ENCODE data around the gene LAMB4.

The LAMB4 gene

DNA sequence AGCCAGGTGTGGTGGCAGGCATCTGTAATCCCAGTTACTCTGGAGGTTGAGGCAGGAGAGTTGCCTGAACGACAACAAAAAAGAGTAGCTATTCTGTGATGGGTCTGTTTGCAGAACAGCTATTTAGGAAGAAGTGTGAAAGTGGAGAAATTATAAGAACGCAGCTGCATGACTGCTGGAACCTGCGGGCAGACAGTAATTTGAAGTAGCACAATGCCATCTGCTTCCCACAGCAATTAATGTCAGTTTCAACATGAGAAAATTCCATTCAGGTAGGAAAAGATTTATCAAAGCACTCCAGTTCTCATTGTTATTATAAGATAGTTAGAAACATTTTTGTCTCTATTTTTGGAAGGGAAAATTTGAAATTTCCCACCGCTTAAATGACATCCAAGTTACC lies 148.7 kb downstream of the LAMB4 start:
- H4K20me1 ChIP-seq (ENCODE audit: insufficient read depth, low read length): no peaks in the 10 kb centered on the region
- H3K79me2 ChIP-seq (ENCODE audit: low read length): no peaks in the 10 kb centered on the region
- H2AFZ ChIP-seq (ENCODE audit: low read length): no peak overlapping the region
- DNase-seq: no peak
- no peak for TF ChIP-seq EZH2phosphoT487 (IDR thresholded peaks at IDR 0.05; ENCODE audit: low read length)
- TF ChIP-seq EZH2 (optimal IDR thresholded peaks at IDR 0.05; ENCODE audit: low read depth, low read length): no peak
- TF ChIP-seq, protein P1, sequence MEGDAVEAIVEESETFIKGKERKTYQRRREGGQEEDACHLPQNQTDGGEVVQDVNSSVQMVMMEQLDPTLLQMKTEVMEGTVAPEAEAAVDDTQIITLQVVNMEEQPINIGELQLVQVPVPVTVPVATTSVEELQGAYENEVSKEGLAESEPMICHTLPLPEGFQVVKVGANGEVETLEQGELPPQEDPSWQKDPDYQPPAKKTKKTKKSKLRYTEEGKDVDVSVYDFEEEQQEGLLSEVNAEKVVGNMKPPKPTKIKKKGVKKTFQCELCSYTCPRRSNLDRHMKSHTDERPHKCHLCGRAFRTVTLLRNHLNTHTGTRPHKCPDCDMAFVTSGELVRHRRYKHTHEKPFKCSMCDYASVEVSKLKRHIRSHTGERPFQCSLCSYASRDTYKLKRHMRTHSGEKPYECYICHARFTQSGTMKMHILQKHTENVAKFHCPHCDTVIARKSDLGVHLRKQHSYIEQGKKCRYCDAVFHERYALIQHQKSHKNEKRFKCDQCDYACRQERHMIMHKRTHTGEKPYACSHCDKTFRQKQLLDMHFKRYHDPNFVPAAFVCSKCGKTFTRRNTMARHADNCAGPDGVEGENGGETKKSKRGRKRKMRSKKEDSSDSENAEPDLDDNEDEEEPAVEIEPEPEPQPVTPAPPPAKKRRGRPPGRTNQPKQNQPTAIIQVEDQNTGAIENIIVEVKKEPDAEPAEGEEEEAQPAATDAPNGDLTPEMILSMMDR (IDR thresholded peaks at IDR 0.05; ENCODE audit: low read length): no peak
- no peak overlapping the region for H3K4me3 ChIP-seq (ENCODE audit: low read length)
- no peak overlapping the region for H3K9ac ChIP-seq (ENCODE audit: low read length)
- H3K27ac ChIP-seq (ENCODE audit: low read length): no peak overlapping the region
- no peaks in the 10 kb centered on the region for H3K27me3 ChIP-seq (replicated peaks; ENCODE audit: insufficient read depth, low read length)
- H3K4me2 ChIP-seq (ENCODE audit: low read depth, low read length): no peak overlapping the region
- no peaks in the 10 kb centered on the region for H3F3A ChIP-seq (ENCODE audit: insufficient read depth, low read length)
- no peaks in the 10 kb centered on the region for H3K9me2 ChIP-seq (replicated peaks; ENCODE audit: insufficient read depth, low read length)
- no peaks in the 10 kb centered on the region for H3K4me1 ChIP-seq (ENCODE audit: low read length)
- H3K36me3 ChIP-seq (replicated peaks; ENCODE audit: insufficient read depth, low read length): no peaks in the 10 kb centered on the region
- H3K9me3 ChIP-seq (replicated peaks; ENCODE audit: insufficient read depth, low read length): no peaks in the 10 kb centered on the region

DNA sequence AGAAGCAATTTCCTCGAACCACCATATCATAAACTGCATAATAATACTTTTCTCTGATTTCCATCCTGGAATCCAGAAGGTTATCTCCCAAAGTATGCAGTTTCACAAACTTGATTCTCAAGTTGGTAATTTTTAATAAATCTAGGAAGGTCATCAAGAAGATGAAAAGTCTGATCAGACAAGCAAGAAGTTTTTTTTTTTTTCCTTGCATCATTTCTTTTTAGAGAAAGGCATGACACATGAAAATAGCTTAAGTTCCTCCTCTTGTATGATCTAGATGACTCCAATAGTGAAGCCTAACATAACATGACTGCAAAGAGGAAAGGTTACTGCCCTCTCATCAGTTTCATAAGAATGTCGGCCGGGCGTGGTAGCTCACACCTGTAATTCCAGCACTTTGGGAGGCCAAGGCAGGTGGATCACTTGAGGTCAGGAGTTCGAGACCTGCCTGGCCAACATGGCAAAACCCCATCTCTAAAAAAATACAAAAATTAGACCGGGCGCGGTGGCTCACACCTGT lies 149.4 kb downstream of the LAMB4 start:
- H3K27ac ChIP-seq (ENCODE audit: low read length): no peak overlapping the region
- H3K4me1 ChIP-seq (ENCODE audit: low read length): no peaks in the 10 kb centered on the region
- H3K9ac ChIP-seq (ENCODE audit: low read length): no peak overlapping the region
- no peaks in the 10 kb centered on the region for H3K9me2 ChIP-seq (replicated peaks; ENCODE audit: insufficient read depth, low read length)
- H3K9me3 ChIP-seq (replicated peaks; ENCODE audit: insufficient read depth, low read length): no peaks in the 10 kb centered on the region
- no peaks in the 10 kb centered on the region for H3K27me3 ChIP-seq (replicated peaks; ENCODE audit: insufficient read depth, low read length)
- H2AFZ ChIP-seq (ENCODE audit: low read length): no peak overlapping the region
- no peak overlapping the region for H3K4me2 ChIP-seq (ENCODE audit: low read depth, low read length)
- H3K79me2 ChIP-seq (ENCODE audit: low read length): no peaks in the 10 kb centered on the region
- no peak overlapping the region for H3K4me3 ChIP-seq (ENCODE audit: low read length)
- no peaks in the 10 kb centered on the region for H4K20me1 ChIP-seq (ENCODE audit: insufficient read depth, low read length)
- H3K36me3 ChIP-seq (replicated peaks; ENCODE audit: insufficient read depth, low read length): no peaks in the 10 kb centered on the region
- no peak for TF ChIP-seq EZH2 (optimal IDR thresholded peaks at IDR 0.05; ENCODE audit: low read depth, low read length)
- TF ChIP-seq, protein P1 (IDR thresholded peaks at IDR 0.05; ENCODE audit: low read length): no peak
- no peaks in the 10 kb centered on the region for H3F3A ChIP-seq (ENCODE audit: insufficient read depth, low read length)
- DNase-seq: no peak

DNA sequence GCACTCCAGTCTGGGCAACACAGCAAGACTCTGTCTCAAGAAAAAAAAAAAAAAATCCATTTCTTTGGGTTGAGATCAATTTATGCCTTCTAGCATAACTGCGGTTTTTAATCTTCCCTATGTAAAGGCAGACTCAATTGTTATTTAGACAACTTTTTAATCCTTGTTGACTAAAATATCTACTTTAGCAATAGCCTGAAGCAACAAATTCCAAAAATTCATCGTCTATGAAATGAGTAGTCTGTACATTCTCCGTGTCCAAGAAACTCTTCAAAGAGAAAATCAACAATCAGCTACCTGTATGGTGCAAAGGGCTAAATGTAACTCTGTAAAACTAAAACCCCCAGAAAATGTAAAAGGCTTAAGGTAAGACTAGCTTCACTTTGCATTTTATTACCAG lies 150.0 kb downstream of the LAMB4 start:
- Histone ChIP-seq H3K4me1 (ENCODE audit: low read length) (no peaks in the 10 kb centered on the region), H3K27ac (ENCODE audit: low read length) (no peak overlapping the region), H3K4me3 (ENCODE audit: low read length) (no peak overlapping the region), H3K9me2 (replicated peaks; ENCODE audit: insufficient read depth, low read length) (no peaks in the 10 kb centered on the region), H2AFZ (ENCODE audit: low read length) (no peak overlapping the region), H4K20me1 (ENCODE audit: insufficient read depth, low read length) (no peaks in the 10 kb centered on the region), H3K4me2 (ENCODE audit: low read depth, low read length) (no peak overlapping the region), H3K79me2 (ENCODE audit: low read length) (no peaks in the 10 kb centered on the region), H3K27me3 (replicated peaks; ENCODE audit: insufficient read depth, low read length) (no peaks in the 10 kb centered on the region), H3K36me3 (replicated peaks; ENCODE audit: insufficient read depth, low read length) (no peaks in the 10 kb centered on the region), H3K9me3 (replicated peaks; ENCODE audit: insufficient read depth, low read length) (no peaks in the 10 kb centered on the region), H3K9ac (ENCODE audit: low read length) (no peak overlapping the region), H3F3A (ENCODE audit: insufficient read depth, low read length) (no peaks in the 10 kb centered on the region)
- no peak for DNase-seq
- TF ChIP-seq EZH2 (optimal IDR thresholded peaks at IDR 0.05; ENCODE audit: low read depth, low read length) (no peak), EZH2phosphoT487 (IDR thresholded peaks at IDR 0.05; ENCODE audit: low read length) (no peak)
- TF ChIP-seq, protein P1 (IDR thresholded peaks at IDR 0.05; ENCODE audit: low read length): no peak
